Measurements from ENCODE around the gene HOXB5.

DNA sequence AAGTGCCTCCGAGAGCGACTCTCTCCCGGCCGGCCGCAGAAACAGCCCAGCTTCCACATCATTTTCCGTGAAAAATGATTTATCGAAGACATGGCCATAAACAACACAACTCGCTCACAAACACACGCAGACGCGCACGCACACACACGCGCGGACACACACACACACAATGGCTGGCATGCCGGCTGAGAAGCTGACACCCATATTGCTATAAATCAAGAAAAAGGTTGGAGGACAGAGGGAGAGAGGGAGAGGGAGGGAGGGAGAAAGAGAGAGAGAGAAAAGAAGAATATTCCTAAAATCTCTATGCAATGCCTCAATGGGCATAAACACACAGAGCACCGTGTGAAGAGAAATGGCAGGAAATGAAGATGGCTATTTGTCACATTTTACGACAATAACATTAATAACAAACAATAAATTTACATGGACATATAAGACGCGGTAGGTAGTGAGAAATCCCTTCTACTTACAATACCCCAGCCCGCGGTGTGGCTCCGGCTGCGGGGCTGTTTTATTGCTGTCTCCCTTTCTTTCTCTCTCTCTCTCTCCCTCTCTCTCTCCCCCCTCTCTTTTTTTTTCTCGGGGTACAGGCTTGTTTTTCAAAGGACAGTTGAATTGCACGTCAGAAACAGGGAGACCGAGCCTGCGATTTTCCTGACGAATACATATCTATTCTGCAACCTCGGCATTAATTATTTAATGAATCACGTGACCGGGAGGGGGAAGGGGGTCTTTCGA is 24.9 kb downstream of the HOXB5 start:
- TF ChIP-seq, protein P1, sequence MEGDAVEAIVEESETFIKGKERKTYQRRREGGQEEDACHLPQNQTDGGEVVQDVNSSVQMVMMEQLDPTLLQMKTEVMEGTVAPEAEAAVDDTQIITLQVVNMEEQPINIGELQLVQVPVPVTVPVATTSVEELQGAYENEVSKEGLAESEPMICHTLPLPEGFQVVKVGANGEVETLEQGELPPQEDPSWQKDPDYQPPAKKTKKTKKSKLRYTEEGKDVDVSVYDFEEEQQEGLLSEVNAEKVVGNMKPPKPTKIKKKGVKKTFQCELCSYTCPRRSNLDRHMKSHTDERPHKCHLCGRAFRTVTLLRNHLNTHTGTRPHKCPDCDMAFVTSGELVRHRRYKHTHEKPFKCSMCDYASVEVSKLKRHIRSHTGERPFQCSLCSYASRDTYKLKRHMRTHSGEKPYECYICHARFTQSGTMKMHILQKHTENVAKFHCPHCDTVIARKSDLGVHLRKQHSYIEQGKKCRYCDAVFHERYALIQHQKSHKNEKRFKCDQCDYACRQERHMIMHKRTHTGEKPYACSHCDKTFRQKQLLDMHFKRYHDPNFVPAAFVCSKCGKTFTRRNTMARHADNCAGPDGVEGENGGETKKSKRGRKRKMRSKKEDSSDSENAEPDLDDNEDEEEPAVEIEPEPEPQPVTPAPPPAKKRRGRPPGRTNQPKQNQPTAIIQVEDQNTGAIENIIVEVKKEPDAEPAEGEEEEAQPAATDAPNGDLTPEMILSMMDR (IDR thresholded peaks at IDR 0.05): no peak
- no peak for TF ChIP-seq EZH2 (IDR thresholded peaks at IDR 0.05; ENCODE audit: borderline replicate concordance, insufficient read depth, low read depth, low read length, poor library complexity, severe bottlenecking)
